ENCODE results near the gene WDR76.
"Not testable (repeated sequence)": the region's sequence is repeated elsewhere in the genome, so short reads cannot be mapped to it uniquely, and the experiment has no call there.

The WDR76 gene

GRCh38 chr15:43824302-43825246, 2.2 kb upstream of the WDR76 start, which contains the start of gene MFAP1:
MFAP1 (minus strand) TSS chr15:43824690; CDS start chr15:43824569, 121 bp downstream.
- DNase-seq = peak; percentile 96

- not testable (repeated sequence) for DNase-seq
These were observed 1.5 kb upstream of the WDR76 start for GRCh38 chr15:43825305-43825704.

- no peak for DNase-seq
These were observed 734 bp upstream of the WDR76 start for GRCh38 chr15:43826029-43826507.

GRCh38 chr15:43828061-43828657, 1.4 kb downstream of the WDR76 start:
- no peak for DNase-seq

GRCh38 chr15:43829951-43830540, 3.2 kb downstream of the WDR76 start:
- not testable (repeated sequence) for DNase-seq

- DNase-seq = not testable (repeated sequence)
These were observed 4.0 kb downstream of the WDR76 start for GRCh38 chr15:43830691-43831275.

- DNase-seq = not testable (repeated sequence)
These were observed 4.8 kb downstream of the WDR76 start for GRCh38 chr15:43831519-43832052.

GRCh38 chr15:43832485-43832884, 5.7 kb downstream of the WDR76 start:
- not testable (repeated sequence) for DNase-seq

- no peak for DNase-seq
These were observed 18.6 kb downstream of the WDR76 start for GRCh38 chr15:43845421-43845820.

- no peak for DNase-seq
These were observed 24.4 kb downstream of the WDR76 start for GRCh38 chr15:43851251-43851650.

GRCh38 chr15:43852607-43853006, 25.8 kb downstream of the WDR76 start:
- no peak for DNase-seq

- DNase-seq = no peak
These were observed 28.0 kb downstream of the WDR76 start for GRCh38 chr15:43854801-43855200.

- no peak for DNase-seq
These were observed 32.7 kb downstream of the WDR76 start for GRCh38 chr15:43859546-43859945.

- not testable (repeated sequence) for DNase-seq
These were observed 39.8 kb downstream of the WDR76 start for GRCh38 chr15:43866636-43867035.

GRCh38 chr15:43867096-43867495, 40.3 kb downstream of the WDR76 start:
- DNase-seq = no peak

GRCh38 chr15:43868406-43868805, 41.6 kb downstream of the WDR76 start:
- no peak for DNase-seq

GRCh38 chr15:43871835-43872234, 45.0 kb downstream of the WDR76 start:
- DNase-seq = no peak

GRCh38 chr15:43872416-43873020, 45.7 kb downstream of the WDR76 start:
- peak; percentile 52 for DNase-seq

GRCh38 chr15:43873651-43874050, 46.8 kb downstream of the WDR76 start:
- no peak for DNase-seq

GRCh38 chr15:43876872-43877271, 50.1 kb downstream of the WDR76 start:
- DNase-seq = no peak

- no peak for DNase-seq
These were observed 50.6 kb downstream of the WDR76 start for GRCh38 chr15:43877371-43877770.

- no peak for DNase-seq
These were observed 51.6 kb downstream of the WDR76 start for GRCh38 chr15:43878446-43878845.
